Fibroblast of the aortic adventitia (primary cell): ENCODE results near the gene PARP2. TPM values are rescaled to one million over a fixed set of nuclear protein-coding genes. Genes with fewer than 3 reads are reported as not detected.
"Not testable (repeated sequence)": the region's sequence is repeated elsewhere in the genome, so short reads cannot be mapped to it uniquely, and the experiment has no call there.

Experiments
- DNase-seq: peaks from one replicate; pipeline ENCODE4 v3.0.0-alpha.2; 2010; ENCODE audit warnings: low read depth
- H3K4me3 ChIP-seq: 2 replicates; pipeline ENCODE4 v1.5.1; 2011; ENCODE audit warnings: low read depth, mild to moderate bottlenecking, control low read depth, low read length, moderate library complexity
- total RNA-seq: library from RNA; depleted of rRNA; stranded (reverse); fragments of >200 nt; gene quantifications from 2 replicates; pipeline ENCODE4 v1.2.3, GENCODE V29; 2012; ENCODE audit warnings: low replicate concordance
- TF ChIP-seq, protein P1 (sequence below): IDR thresholded peaks from 2 replicates; pipeline ENCODE4 v1.5.1; 2011; ENCODE audit warnings: mild to moderate bottlenecking, low read length, control low read depth, inconsistent platforms; ENCODE audit not compliant: insufficient read depth

Gene PARP2
- total RNA-seq, 1 donor = 19.9 TPM

DNA sequence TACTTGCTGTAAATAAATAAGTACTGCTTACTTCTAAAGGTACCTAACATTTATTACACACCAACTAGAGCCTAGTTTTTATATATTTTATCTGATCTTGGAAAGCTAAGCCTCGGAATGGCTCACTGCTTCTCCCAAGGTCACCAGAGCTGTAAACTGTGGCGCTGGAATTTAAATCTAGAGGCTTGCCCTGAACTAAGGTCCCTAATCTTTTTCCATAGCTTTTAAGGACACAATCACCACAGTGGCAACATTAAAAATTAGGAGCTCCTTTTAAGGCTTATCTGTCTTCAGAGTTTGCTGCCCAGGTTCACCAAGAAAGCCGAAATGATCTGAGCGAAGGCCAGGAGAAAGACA lies 11.0 kb upstream of the PARP2 start:
- peak; percentile 16 for DNase-seq
- TF ChIP-seq, protein P1, sequence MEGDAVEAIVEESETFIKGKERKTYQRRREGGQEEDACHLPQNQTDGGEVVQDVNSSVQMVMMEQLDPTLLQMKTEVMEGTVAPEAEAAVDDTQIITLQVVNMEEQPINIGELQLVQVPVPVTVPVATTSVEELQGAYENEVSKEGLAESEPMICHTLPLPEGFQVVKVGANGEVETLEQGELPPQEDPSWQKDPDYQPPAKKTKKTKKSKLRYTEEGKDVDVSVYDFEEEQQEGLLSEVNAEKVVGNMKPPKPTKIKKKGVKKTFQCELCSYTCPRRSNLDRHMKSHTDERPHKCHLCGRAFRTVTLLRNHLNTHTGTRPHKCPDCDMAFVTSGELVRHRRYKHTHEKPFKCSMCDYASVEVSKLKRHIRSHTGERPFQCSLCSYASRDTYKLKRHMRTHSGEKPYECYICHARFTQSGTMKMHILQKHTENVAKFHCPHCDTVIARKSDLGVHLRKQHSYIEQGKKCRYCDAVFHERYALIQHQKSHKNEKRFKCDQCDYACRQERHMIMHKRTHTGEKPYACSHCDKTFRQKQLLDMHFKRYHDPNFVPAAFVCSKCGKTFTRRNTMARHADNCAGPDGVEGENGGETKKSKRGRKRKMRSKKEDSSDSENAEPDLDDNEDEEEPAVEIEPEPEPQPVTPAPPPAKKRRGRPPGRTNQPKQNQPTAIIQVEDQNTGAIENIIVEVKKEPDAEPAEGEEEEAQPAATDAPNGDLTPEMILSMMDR = no peak
- peak overlapping the region; percentile 78 for H3K4me3 ChIP-seq

DNA sequence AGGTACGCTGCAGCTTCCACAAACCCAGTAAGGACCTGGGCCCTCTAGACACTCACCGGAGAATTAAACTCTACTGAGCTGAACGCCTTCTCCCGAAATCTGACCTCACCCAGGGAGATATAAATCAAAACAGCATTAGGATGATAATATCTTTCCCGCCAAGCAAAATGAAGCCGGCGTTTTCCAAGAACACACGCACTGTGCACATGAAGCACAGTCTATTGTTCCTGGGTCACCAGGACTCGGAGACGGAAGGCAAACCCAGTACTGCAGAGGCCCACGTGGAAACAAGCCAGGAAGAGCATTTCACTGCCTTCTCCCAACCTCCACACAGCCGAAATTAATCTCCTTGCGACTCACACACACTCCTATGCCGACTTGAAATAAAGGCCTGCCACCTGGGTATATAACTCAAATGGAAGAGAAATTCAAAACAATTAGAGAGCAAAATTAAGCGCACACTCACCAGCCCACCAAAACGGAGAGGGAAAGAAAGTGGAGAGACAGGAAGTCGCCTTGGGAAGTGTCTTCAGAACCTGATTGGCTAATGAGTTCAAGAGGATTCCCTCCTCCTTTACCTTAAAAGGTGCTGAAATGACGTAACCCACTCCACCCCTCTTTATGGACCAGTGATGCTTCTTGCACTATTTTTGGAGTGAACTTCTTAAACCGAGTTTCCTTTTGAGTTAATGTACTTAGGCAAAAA lies 10.5 kb upstream of the PARP2 start, which contains the start of gene CCNB1IP1:
CCNB1IP1 (minus strand) TSS at position 492 of the 706 bp plus-strand sequence. CDS start 16,756 bp downstream, outside the sequence.
- DNase-seq = peak; percentile 91
- peak within 1 kb of the TSS; percentile 78 for H3K4me3 ChIP-seq
- TF ChIP-seq, protein P1 = no peak

DNA sequence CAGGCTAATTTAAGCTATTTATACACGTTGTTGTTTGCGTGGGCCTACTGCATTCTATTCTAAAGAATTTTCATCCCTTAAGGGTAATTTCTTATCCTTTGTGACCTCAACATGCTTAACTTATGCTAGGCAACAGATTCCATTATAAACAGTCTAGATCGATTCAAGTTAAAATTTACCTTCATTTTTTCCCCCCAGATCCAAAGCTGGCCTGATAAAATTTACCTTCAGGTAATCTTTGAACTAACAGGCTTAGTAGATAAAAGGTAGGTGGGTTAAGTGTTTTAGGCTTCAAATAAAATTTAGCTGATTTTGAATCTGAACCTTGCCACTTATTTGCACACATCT lies 10.0 kb upstream of the PARP2 start:
- TF ChIP-seq, protein P1 = no peak
- no peak for DNase-seq
- H3K4me3 ChIP-seq = peak overlapping the region; percentile 78

DNA sequence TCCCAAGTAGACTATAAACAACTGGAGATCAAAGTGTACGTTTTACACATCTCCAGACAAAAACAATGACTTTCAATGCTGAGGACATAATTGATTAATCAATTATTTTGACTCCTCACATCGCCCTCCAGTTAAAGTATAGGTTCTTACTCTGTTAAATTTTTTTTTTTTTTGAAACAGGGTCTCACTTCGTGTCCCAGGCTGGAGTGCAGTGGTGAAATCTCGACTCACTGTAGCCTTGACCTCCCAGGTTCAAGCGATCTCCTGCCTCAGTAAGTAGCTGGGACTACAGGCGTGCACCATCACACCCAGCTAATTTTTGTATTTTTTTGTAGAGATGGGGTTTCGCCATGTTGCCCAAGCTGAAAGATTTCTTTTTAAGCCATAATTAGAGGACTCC lies 9.4 kb upstream of the PARP2 start:
- TF ChIP-seq, protein P1 = no peak
- DNase-seq = no peak
- no peak overlapping the region for H3K4me3 ChIP-seq

DNA sequence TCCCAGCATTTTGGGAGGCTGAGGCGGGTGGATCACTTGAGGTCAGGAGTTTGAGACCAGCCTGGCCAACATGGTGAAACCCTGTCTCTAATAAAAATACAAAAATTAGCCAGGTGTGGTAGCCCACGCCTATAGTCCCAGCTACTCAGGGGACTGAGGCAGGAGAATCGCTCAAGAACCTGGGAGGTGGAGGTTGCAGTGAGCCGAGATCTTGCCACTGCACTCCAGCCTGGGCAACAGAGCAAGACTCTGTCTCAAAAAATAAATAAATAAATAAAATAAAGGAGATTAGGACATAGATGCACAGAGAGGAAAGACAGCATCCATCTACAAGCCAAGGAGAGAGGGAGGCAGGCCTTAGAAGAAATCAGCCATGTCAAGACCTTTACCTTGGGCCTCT lies 2.4 kb upstream of the PARP2 start:
- not testable (repeated sequence) for DNase-seq, H3K4me3 ChIP-seq

DNA sequence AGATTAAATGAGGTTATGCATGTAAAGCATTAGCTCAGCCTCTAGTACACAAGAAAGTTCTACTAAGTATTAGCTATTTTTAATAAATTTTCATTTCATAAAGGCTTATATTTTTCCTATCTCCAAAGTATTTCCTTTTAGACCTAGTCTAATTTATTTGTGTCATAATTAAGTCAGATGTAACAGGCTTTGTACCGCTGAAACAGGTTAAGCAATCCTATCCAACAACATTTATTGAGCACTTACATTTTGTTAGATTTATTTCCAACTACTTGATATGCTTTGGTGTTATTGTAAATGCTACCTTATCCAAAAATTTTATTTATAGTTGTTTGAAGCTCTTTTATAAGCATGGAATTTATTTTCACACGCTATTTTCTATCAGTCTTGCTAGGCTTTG lies 1.8 kb upstream of the PARP2 start:
- TF ChIP-seq, protein P1 = no peak
- H3K4me3 ChIP-seq = peak overlapping the region; percentile 80
- DNase-seq = no peak

DNA sequence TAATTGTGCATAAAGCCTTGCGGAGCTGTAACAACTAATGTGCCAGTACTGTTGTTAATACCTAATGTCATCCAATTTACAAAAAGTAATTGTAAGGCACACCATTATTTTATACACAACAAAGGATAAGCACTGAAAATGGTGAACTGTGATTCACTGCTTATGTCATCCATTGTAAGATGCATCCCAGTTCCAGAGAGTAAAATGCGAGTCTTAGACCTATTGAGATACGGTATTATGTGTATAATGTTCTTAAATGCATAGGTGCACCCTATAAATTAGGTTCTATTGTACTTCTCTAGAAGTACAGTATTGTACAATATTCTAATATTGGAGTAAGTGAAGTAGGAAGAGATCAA lies 406 bp downstream of the PARP2 start:
- DNase-seq = peak; percentile 49
- TF ChIP-seq, protein P1 = no peak

More for the DNA sequence above, 406 bp downstream of the PARP2 start:
- H3K4me3 ChIP-seq = peak overlapping the region; percentile 80
